Measurements from ENCODE around the gene ZNF524.

GRCh38 chr19:55636723-55637122, 36.6 kb downstream of the ZNF524 start:
- TF ChIP-seq, protein P1, sequence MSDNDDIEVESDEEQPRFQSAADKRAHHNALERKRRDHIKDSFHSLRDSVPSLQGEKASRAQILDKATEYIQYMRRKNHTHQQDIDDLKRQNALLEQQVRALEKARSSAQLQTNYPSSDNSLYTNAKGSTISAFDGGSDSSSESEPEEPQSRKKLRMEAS (IDR thresholded peaks at IDR 0.05; ENCODE audit: low read depth): no peak
- TF ChIP-seq EP300 (IDR thresholded peaks at IDR 0.05; ENCODE audit: borderline replicate concordance in 1 of 2, low read depth in 1 of 2, low read length in 1 of 2) (no peak), USF1 (IDR thresholded peaks at IDR 0.05; ENCODE audit: borderline replicate concordance, low read depth) (no peak)
